KMS-11 (cell line): ENCODE measurements around the gene ZNF821.
A peak's percentile ranks its signal among the peaks of the same experiment; 100 is the strongest.

ENCODE experiments used
- H2AFZ ChIP-seq: fragments of 200-600 bp; sonication (generic); 2 replicates; pipeline ENCODE4 v1.6.1; 2016; ENCODE audit warnings: antibody characterized with exemption, mixed run types, low read depth
- H3K27ac ChIP-seq: fragments of 200-600 bp; sonication (generic); 2 replicates; pipeline ENCODE4 v1.6.1; 2016; ENCODE audit warnings: mild to moderate bottlenecking, mixed run types
- H3K27me3 ChIP-seq: fragments of 200-600 bp; sonication (generic); 2 replicates; pipeline ENCODE4 v1.6.1; 2017; ENCODE audit warnings: mild to moderate bottlenecking, low read depth, mixed run types, moderate library complexity; ENCODE audit not compliant: insufficient read depth
- H3K36me3 ChIP-seq: fragments of 200-600 bp; sonication (generic); 2 replicates; pipeline ENCODE4 v1.6.1; 2017; ENCODE audit warnings: mild to moderate bottlenecking, mixed run types; ENCODE audit not compliant: insufficient read depth
- H3K4me1 ChIP-seq: fragments of 200-600 bp; sonication (generic); 2 replicates; pipeline ENCODE4 v1.6.1; 2016; ENCODE audit warnings: mild to moderate bottlenecking, low read depth, mixed run types; ENCODE audit not compliant: poor library complexity, severe bottlenecking
- H3K4me2 ChIP-seq: fragments of 200-600 bp; sonication (generic); 2 replicates; pipeline ENCODE4 v1.7.0; 2016; ENCODE audit warnings: mild to moderate bottlenecking, mixed run types
- H3K4me3 ChIP-seq: fragments of 200-600 bp; sonication (generic); IDR thresholded peaks from 2 replicates; pipeline ENCODE4 v1.6.1; 2017; ENCODE audit warnings: low read depth, low read length, mixed read lengths; ENCODE audit not compliant: insufficient read depth
- H3K79me2 ChIP-seq: fragments of 200-600 bp; sonication (generic); 2 replicates; pipeline ENCODE4 v1.6.1; 2016; ENCODE audit warnings: low read depth, mixed run types; ENCODE audit not compliant: insufficient read depth
- H3K9ac ChIP-seq: fragments of 200-600 bp; sonication (generic); 2 replicates; pipeline ENCODE4 v1.6.1; 2016; ENCODE audit warnings: mild to moderate bottlenecking, mixed run types
- H4K20me1 ChIP-seq: fragments of 200-600 bp; sonication (generic); 2 replicates; pipeline ENCODE4 v1.6.1; 2016; ENCODE audit warnings: mild to moderate bottlenecking, mixed run types; ENCODE audit not compliant: insufficient read depth
- CTCF ChIP-seq: fragments of 200-600 bp; sonication (generic); conservative IDR thresholded peaks from 2 replicates; pipeline ENCODE4 v1.6.1; 2017; ENCODE audit warnings: low read depth, mild to moderate bottlenecking, antibody characterized with exemption, low read length, moderate library complexity, mixed read lengths

Gene ZNF821

GRCh38 chr16:71845639-71846430, 38.1 kb downstream of the ZNF821 start, which contains the start of gene ATXN1L:
ATXN1L (plus strand) TSS chr16:71845976; CDS start chr16:71849741, 3,765 bp downstream.
- Histone ChIP-seq H3K27me3 (no peaks in the 10 kb centered on the region), H3K79me2 (peaks cover 29% of the 10 kb centered on the region), H2AFZ (peak within 1 kb of the TSS; percentile 82), H3K4me1 (peaks cover 19% of the 10 kb centered on the region), H4K20me1 (no peaks in the 10 kb centered on the region), H3K4me2 (peak within 1 kb of the TSS; percentile 85), H3K9ac (peak within 1 kb of the TSS; percentile 75), H3K27ac (peak within 1 kb of the TSS; percentile 57), H3K4me3 (no peak within 1 kb of the TSS), H3K36me3 (peaks cover 4% of the 10 kb centered on the region; the same call in 1 of the 2 replicates)
- no peak for TF ChIP-seq CTCF

- Histone ChIP-seq H3K9ac (no peak overlapping the region), H3K4me3 (no peak overlapping the region), H2AFZ (no peak overlapping the region), H4K20me1 (no peaks in the 10 kb centered on the region), H3K36me3 (no peaks in the 10 kb centered on the region), H3K4me1 (peaks cover 19% of the 10 kb centered on the region), H3K27me3 (no peaks in the 10 kb centered on the region), H3K27ac (no peak overlapping the region), H3K79me2 (peaks cover 27% of the 10 kb centered on the region), H3K4me2 (no peak overlapping the region)
- no peak for TF ChIP-seq CTCF
Observed at GRCh38 chr16:71843572-71843971, 40.4 kb downstream of the ZNF821 start.

- Histone ChIP-seq H3K27me3 (no peaks in the 10 kb centered on the region), H2AFZ (no peak overlapping the region), H3K36me3 (no peaks in the 10 kb centered on the region), H3K9ac (no peak overlapping the region), H3K79me2 (no peaks in the 10 kb centered on the region), H3K4me2 (no peak overlapping the region), H3K27ac (no peak overlapping the region), H3K4me3 (no peak overlapping the region), H4K20me1 (no peaks in the 10 kb centered on the region), H3K4me1 (peaks cover 3% of the 10 kb centered on the region)
- no peak for TF ChIP-seq CTCF
Observed at GRCh38 chr16:71840052-71840451, 43.9 kb downstream of the ZNF821 start.

GRCh38 chr16:71837150-71837549, 46.8 kb downstream of the ZNF821 start:
- H3K27me3 ChIP-seq, result no peaks in the 10 kb centered on the region
- TF ChIP-seq CTCF, result no peak
- no peak overlapping the region for H3K4me3 ChIP-seq
- no peaks in the 10 kb centered on the region for H3K79me2 ChIP-seq
- H3K27ac ChIP-seq, result no peak overlapping the region
- H3K9ac ChIP-seq, result no peak overlapping the region
- no peaks in the 10 kb centered on the region for H4K20me1 ChIP-seq
- H3K4me1 ChIP-seq, result no peaks in the 10 kb centered on the region
- H3K36me3 ChIP-seq, result no peaks in the 10 kb centered on the region
- no peak overlapping the region for H3K4me2 ChIP-seq
- H2AFZ ChIP-seq, result no peak overlapping the region
